ENCODE data around the gene TROAP.

The TROAP gene

DNA sequence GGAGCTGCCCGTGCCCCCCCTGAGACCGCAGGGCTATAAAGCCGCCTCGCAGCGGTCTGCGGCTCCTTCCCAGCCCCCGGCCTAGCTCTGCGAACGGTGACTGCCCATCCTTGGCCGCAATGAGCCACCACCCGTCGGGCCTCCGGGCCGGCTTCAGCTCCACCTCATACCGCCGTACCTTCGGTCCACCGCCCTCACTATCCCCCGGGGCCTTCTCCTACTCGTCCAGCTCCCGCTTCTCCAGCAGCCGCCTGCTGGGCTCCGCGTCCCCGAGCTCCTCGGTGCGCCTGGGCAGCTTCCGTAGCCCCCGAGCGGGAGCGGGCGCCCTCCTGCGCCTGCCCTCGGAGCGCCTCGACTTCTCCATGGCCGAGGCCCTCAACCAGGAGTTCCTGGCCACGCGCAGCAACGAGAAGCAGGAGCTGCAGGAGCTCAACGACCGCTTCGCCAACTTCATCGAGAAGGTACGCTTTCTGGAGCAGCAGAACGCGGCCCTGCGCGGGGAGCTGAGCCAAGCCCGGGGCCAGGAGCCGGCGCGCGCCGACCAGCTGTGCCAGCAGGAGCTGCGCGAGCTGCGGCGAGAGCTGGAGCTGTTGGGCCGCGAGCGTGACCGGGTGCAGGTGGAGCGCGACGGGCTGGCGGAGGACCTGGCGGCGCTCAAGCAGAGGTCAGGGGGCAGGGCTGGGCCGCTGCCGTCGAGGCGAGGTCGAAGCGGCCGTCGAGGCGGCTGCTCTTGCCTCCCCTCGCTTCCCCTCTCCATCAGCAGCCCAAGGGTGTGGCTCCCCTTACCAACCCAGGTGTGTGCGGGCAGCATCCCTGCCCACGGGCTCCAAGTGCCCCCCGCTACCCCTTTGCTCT is 27.7 kb upstream of the TROAP start, which contains the start of gene PRPH:
TSS of gene PRPH (plus strand) at position 66 of the 855 bp plus-strand sequence. CDS start at position 120, 54 bp downstream.
- no peak within 1 kb of the TSS for H3K27ac ChIP-seq (ENCODE audit: insufficient read depth, low read depth, low read length, poor library complexity, severe bottlenecking)
- H3K27me3 ChIP-seq (ENCODE audit: control insufficient read depth, insufficient read depth, low read length, poor library complexity, severe bottlenecking) = peaks cover 75% of the 10 kb centered on the region
- H3K4me3 ChIP-seq (ENCODE audit: insufficient read depth, low read depth, low read length) = peak within 1 kb of the TSS; percentile 10
- H3K4me1 ChIP-seq (ENCODE audit: control insufficient read depth, insufficient read depth, low read length) = peaks cover 24% of the 10 kb centered on the region
- WGBS, 2 experiments = 7% methylated on average over 82 of the region's 82 CpGs
- no peaks in the 10 kb centered on the region for H3K36me3 ChIP-seq (ENCODE audit: control insufficient read depth, insufficient read depth, low read length)
- no peaks in the 10 kb centered on the region for H3K9me3 ChIP-seq (ENCODE audit: control insufficient read depth, low read length)

DNA sequence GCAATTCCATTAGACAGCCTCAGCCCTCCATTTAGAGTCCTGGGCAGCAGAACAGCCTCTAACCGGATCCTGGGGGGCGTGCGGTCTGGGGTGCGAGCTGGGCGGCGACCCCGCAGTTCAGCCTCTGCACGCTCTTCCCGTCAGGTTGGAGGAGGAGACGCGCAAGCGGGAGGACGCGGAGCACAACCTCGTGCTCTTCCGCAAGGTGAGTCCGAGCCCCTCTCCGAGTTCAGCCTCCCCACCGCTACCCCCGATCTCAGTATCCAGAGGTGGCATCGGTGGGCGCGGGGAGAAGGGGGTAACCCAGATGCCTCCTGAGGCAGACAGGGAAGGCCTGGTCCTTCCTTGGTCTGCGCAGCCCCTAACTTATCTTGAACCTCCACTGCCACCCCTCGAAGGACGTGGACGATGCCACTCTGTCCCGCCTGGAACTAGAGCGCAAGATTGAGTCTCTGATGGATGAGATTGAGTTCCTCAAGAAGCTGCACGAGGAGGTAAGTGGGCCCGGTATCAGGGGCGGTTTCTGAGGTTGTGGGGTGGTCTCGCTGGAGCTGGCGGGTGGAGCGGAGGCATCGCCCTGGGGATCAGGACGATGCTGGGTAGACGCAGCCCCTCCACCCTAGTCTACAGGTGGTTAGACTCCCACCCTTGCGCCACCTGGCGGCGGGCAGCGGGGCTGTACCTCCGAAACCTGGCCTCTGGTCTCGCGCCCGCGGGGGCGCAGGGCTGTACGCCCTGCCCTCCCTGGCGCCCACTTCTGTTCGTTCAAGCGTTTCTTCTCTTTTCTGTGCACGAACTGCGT is 26.8 kb upstream of the TROAP start:
- Histone ChIP-seq H3K27ac (ENCODE audit: insufficient read depth, low read depth, low read length, poor library complexity, severe bottlenecking) (no peak overlapping the region), H3K4me1 (ENCODE audit: control insufficient read depth, insufficient read depth, low read length) (peaks cover 24% of the 10 kb centered on the region), H3K27me3 (ENCODE audit: control insufficient read depth, insufficient read depth, low read length, poor library complexity, severe bottlenecking) (peaks cover 75% of the 10 kb centered on the region), H3K4me3 (ENCODE audit: insufficient read depth, low read depth, low read length) (no peak overlapping the region), H3K9me3 (ENCODE audit: control insufficient read depth, low read length) (no peaks in the 10 kb centered on the region), H3K36me3 (ENCODE audit: control insufficient read depth, insufficient read depth, low read length) (no peaks in the 10 kb centered on the region)
- 40 to 41% methylated on average over 54 of the region's 54 CpGs for WGBS, 2 experiments

DNA sequence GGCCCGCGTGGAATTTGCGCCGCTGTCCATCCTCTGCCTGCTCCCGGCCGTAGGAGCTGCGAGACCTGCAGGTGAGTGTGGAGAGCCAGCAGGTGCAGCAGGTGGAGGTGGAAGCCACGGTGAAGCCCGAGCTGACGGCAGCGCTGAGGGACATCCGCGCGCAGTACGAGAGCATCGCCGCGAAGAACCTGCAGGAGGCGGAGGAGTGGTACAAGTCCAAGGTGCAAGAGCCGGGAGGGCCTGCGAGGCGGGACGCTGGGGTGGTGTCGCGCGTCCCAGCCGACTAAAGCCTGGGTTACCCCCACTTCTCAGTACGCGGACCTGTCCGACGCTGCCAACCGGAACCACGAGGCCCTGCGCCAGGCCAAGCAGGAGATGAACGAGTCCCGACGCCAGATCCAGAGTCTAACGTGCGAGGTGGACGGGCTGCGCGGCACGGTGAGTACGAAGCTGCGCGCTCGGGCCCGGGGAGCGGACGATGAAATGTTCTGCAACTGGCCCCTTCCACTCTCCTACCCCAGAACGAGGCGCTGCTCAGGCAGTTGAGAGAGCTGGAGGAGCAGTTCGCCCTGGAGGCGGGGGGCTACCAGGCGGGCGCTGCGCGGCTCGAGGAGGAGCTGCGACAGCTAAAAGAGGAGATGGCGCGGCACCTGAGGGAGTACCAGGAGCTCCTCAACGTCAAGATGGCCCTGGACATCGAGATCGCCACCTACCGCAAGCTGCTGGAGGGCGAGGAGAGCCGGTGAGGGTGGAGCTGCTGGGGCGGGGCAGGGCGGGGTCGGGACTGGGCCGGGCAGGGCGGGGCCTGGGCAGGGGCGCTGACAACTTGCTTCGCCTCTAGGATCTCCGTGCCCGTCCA is 26.0 kb upstream of the TROAP start:
- peak overlapping the region; percentile 14 for H3K4me3 ChIP-seq (ENCODE audit: insufficient read depth, low read depth, low read length)
- H3K27ac ChIP-seq (ENCODE audit: insufficient read depth, low read depth, low read length, poor library complexity, severe bottlenecking) = no peak overlapping the region
- 6% methylated on average over 77 of the region's 77 CpGs for WGBS, 2 experiments
- no peaks in the 10 kb centered on the region for H3K9me3 ChIP-seq (ENCODE audit: control insufficient read depth, low read length)
- peaks cover 24% of the 10 kb centered on the region for H3K4me1 ChIP-seq (ENCODE audit: control insufficient read depth, insufficient read depth, low read length)
- peaks cover 71% of the 10 kb centered on the region for H3K27me3 ChIP-seq (ENCODE audit: control insufficient read depth, insufficient read depth, low read length, poor library complexity, severe bottlenecking)
- no peaks in the 10 kb centered on the region for H3K36me3 ChIP-seq (ENCODE audit: control insufficient read depth, insufficient read depth, low read length)

DNA sequence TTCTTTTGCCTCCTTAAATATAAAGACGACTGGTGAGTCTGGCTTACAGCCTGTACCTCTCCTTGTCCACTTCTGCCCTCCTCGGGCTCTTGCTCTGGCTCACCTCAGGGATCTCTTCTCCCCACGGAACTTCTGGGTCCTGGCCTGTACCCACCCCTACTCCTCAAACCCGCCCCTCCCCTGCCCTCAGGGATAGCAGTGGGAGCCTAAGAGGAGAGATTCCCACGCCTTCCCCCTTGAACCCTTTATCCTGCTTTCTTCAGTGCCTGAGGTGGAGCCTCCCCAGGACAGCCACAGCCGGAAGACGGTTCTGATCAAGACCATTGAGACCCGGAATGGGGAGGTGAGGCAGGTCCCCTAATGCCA is 25.4 kb upstream of the TROAP start:
- 33 to 36% methylated on average over 8 of the region's 8 CpGs for WGBS, 2 experiments
- H3K27me3 ChIP-seq (ENCODE audit: control insufficient read depth, insufficient read depth, low read length, poor library complexity, severe bottlenecking) = peaks cover 69% of the 10 kb centered on the region
- no peaks in the 10 kb centered on the region for H3K36me3 ChIP-seq (ENCODE audit: control insufficient read depth, insufficient read depth, low read length)
- peak overlapping the region; percentile 14 for H3K4me3 ChIP-seq (ENCODE audit: insufficient read depth, low read depth, low read length)
- no peaks in the 10 kb centered on the region for H3K9me3 ChIP-seq (ENCODE audit: control insufficient read depth, low read length)
- H3K4me1 ChIP-seq (ENCODE audit: control insufficient read depth, insufficient read depth, low read length) = peaks cover 24% of the 10 kb centered on the region
- no peak overlapping the region for H3K27ac ChIP-seq (ENCODE audit: insufficient read depth, low read depth, low read length, poor library complexity, severe bottlenecking)

DNA sequence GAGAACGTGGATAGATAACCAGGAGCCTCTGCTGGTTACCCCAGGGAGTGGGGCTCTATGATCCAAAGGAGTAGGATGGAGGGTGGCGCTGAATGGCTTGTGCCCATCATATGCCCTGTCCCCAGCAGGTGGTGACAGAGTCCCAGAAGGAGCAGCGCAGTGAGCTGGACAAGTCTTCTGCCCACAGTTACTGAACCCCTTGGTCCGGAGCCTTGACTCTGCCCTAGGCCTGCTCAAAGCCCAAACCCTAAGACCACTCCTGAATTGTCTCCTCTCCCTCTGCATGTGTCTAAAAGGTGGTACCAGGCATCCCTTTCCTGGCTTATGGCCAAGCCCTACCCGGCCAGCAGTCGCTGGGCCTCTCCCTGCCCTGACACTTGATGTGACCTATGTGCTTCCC is 24.9 kb upstream of the TROAP start:
- H3K4me3 ChIP-seq (ENCODE audit: insufficient read depth, low read depth, low read length) = no peak overlapping the region
- peaks cover 24% of the 10 kb centered on the region for H3K4me1 ChIP-seq (ENCODE audit: control insufficient read depth, insufficient read depth, low read length)
- peaks cover 69% of the 10 kb centered on the region for H3K27me3 ChIP-seq (ENCODE audit: control insufficient read depth, insufficient read depth, low read length, poor library complexity, severe bottlenecking)
- H3K36me3 ChIP-seq (ENCODE audit: control insufficient read depth, insufficient read depth, low read length) = no peaks in the 10 kb centered on the region
- WGBS, 2 experiments = 73 to 77% methylated on average over 6 of the region's 6 CpGs
- no peaks in the 10 kb centered on the region for H3K9me3 ChIP-seq (ENCODE audit: control insufficient read depth, low read length)
- H3K27ac ChIP-seq (ENCODE audit: insufficient read depth, low read depth, low read length, poor library complexity, severe bottlenecking) = no peak overlapping the region

DNA sequence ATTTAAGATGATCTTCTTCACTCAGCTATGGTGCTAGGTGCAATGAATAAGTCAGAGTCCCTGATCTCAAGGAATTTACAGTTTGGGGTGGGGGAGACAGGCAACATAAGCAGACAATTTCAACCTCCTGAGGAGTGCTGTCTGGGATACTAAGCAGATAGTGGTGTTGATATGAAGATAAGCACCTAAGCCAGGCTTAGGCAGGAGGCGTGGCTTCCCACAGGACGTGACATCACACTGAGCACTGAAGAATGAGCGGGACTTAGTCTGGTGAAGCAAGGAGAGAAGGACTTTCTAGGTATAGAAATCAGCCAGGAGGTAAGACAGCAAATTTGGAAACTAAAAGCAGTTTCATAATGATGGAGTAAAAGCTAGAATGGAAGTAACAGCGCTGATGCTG is 21.3 kb upstream of the TROAP start:
- WGBS, 2 experiments = 82% methylated on average over 4 of the region's 4 CpGs
- no peak overlapping the region for H3K27ac ChIP-seq (ENCODE audit: insufficient read depth, low read depth, low read length, poor library complexity, severe bottlenecking)
- no peak overlapping the region for H3K4me3 ChIP-seq (ENCODE audit: insufficient read depth, low read depth, low read length)
- H3K27me3 ChIP-seq (ENCODE audit: control insufficient read depth, insufficient read depth, low read length, poor library complexity, severe bottlenecking) = peaks cover 42% of the 10 kb centered on the region
- H3K4me1 ChIP-seq (ENCODE audit: control insufficient read depth, insufficient read depth, low read length) = peaks cover 5% of the 10 kb centered on the region
- no peaks in the 10 kb centered on the region for H3K9me3 ChIP-seq (ENCODE audit: control insufficient read depth, low read length)
- H3K36me3 ChIP-seq (ENCODE audit: control insufficient read depth, insufficient read depth, low read length) = no peaks in the 10 kb centered on the region

DNA sequence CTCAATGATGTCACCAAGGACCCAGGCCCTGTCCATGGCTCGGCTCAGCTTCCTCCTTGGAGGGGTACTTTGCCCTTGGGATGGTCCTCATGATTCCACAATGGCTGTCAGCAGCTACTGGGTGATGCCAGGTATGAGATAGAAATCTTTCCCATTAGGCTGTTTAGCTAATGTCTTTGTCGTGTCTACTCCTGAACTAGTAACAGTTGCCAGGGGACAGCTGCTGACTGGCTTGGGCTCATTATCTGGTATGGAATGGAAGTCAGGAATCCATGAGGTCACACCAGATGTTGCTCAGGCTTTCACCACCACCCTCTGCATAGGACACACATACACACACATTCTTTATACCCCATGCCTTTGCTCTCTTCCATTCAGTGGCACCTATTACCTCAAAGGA is 18.9 kb upstream of the TROAP start:
- Histone ChIP-seq H3K4me3 (ENCODE audit: insufficient read depth, low read depth, low read length) (no peak overlapping the region), H3K27ac (ENCODE audit: insufficient read depth, low read depth, low read length, poor library complexity, severe bottlenecking) (no peak overlapping the region), H3K9me3 (ENCODE audit: control insufficient read depth, low read length) (no peaks in the 10 kb centered on the region), H3K27me3 (ENCODE audit: control insufficient read depth, insufficient read depth, low read length, poor library complexity, severe bottlenecking) (peaks cover 18% of the 10 kb centered on the region), H3K4me1 (ENCODE audit: control insufficient read depth, insufficient read depth, low read length) (no peaks in the 10 kb centered on the region), H3K36me3 (ENCODE audit: control insufficient read depth, insufficient read depth, low read length) (no peaks in the 10 kb centered on the region)
- 85 to 86% methylated on average over 2 of the region's 2 CpGs for WGBS, 2 experiments

DNA sequence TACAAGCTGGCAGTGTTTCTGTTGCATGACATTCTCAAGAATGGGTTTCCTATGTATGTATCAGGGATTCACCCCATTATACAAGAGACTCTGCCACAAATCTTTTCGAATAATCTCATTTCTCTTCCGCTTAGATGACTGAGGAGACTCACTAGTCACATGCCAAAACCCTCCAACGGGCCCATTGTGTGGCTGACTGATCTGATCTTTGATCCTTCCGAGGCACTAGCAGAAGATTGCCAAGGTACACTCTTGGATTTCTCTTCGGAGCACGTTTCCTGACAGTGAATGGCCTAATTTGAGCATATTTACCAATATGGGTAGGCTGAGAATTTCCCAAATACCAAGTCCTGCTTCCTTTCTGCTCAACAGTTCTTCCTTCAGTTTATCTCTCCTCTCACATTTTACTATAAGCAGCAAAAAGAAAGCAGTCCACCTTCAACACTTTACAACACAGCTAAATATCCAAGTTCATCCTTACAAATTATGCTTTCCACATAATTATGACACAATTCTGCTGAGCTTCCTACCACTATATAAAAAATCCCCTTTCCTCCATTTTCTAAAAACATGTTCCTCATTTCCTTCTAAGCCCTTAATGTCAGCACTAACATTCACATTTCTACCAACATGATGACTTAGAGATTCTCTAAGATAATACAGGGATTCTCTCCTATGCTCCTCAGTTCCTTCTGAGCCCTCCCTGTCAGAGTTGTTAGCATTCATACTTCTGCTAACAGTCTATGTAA is 17.1 kb upstream of the TROAP start:
- H3K27ac ChIP-seq (ENCODE audit: insufficient read depth, low read depth, low read length, poor library complexity, severe bottlenecking) = no peak overlapping the region
- H3K27me3 ChIP-seq (ENCODE audit: control insufficient read depth, insufficient read depth, low read length, poor library complexity, severe bottlenecking) = peaks cover 18% of the 10 kb centered on the region
- no peaks in the 10 kb centered on the region for H3K36me3 ChIP-seq (ENCODE audit: control insufficient read depth, insufficient read depth, low read length)
- 86 to 87% methylated on average over 6 of the region's 6 CpGs for WGBS, 2 experiments
- H3K4me3 ChIP-seq (ENCODE audit: insufficient read depth, low read depth, low read length) = no peak overlapping the region
- no peaks in the 10 kb centered on the region for H3K4me1 ChIP-seq (ENCODE audit: control insufficient read depth, insufficient read depth, low read length)
- H3K9me3 ChIP-seq (ENCODE audit: control insufficient read depth, low read length) = no peaks in the 10 kb centered on the region

DNA sequence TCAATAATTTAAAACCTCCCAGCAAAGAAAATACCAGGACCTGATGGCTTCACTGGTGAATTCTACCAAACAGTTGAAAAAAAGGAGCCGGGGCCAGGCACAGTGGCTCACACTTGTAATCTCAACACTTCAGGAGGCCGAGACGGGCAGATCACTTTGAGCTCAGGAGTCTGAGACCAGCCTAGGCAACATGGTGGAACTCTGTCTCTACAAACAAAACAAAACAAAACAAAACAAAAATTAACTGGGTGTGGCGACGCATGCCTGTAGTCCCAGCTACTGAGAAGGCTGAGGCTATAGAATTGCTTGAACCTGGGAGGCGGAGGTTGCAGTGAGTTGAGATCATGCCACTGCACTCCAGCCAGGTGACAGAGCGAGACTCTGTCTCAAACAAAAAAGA is 13.7 kb upstream of the TROAP start:
- Histone ChIP-seq H3K27me3 (ENCODE audit: control insufficient read depth, insufficient read depth, low read length, poor library complexity, severe bottlenecking) (peaks cover 6% of the 10 kb centered on the region), H3K9me3 (ENCODE audit: control insufficient read depth, low read length) (no peaks in the 10 kb centered on the region), H3K4me1 (ENCODE audit: control insufficient read depth, insufficient read depth, low read length) (no peaks in the 10 kb centered on the region), H3K4me3 (ENCODE audit: insufficient read depth, low read depth, low read length) (no peak overlapping the region), H3K36me3 (ENCODE audit: control insufficient read depth, insufficient read depth, low read length) (no peaks in the 10 kb centered on the region), H3K27ac (ENCODE audit: insufficient read depth, low read depth, low read length, poor library complexity, severe bottlenecking) (no peak overlapping the region)
- 82 to 89% methylated on average over 7 of the region's 7 CpGs for WGBS, 2 experiments

All from ectodermal cell (in vitro differentiated cells).